DMS 273 (cell line): ENCODE data around the gene FIGN.

Experiments used
- DNase-seq: peaks from one replicate; lab custom pipeline; 2025; ENCODE audit not compliant: unreplicated experiment; lab: John Stamatoyannopoulos, UW

FIGN gene

DNA sequence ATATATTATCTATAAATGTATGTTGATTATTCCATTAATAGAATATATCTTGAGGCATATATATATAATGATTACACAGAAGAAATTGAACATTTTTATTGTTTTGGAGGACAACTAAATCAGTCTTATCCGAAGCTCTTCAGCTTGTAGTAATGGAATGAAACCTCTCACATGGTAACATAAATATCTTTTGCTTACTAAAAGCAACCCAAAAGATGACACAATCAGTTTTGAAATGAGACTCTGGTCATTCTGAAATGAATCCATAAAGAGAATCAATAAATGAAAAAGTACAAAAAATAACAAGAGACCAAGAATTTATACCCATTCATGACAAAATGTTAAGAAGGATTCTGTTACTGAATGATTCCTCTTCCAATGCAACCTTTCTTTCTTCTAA is 110.2 kb downstream of the FIGN start:
- DNase-seq = no peak

- no peak for DNase-seq
These were observed 114.3 kb downstream of the FIGN start for GRCh38 chr2:163621445-163622004.

DNA sequence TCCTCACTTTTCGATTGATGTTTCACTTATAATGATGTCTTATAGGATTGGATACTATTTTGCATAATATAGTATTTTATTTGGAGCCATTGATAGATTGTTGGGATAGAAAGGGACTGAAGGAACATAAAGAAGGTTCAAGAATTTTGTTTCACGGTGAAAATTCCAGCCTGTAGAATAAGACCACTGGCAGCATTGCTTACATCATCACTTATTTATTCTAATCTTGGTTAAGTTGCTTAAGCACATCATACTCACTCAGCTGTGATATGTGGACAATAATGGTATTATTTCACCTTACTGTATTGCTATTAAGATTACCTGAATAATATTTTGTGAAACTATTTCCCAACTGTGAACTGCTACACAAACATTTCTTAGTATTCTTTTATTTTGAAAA is 118.3 kb downstream of the FIGN start:
- no peak for DNase-seq

DNA sequence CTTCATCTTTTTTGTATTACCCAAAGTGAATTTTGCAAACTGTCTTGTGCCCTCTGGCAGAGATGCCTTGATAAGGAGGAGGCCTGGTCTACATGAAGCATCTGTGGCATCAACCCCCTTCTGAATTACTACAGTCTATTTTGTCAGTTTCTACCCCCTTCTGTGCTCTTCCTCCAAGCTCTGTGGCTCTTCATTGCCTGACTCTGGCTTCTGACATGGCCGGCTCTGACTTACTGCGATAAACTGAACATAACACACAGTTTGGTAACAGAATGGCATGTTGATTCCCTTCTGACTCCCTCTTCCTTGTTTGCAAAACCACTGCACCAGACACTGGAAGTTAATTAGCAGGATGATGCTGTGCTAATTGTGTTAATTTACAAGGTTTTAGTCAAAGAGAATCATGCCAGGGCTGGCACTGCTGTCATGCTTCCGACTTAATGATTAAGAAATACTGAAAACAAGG is 122.5 kb downstream of the FIGN start:
- no peak for DNase-seq

DNA sequence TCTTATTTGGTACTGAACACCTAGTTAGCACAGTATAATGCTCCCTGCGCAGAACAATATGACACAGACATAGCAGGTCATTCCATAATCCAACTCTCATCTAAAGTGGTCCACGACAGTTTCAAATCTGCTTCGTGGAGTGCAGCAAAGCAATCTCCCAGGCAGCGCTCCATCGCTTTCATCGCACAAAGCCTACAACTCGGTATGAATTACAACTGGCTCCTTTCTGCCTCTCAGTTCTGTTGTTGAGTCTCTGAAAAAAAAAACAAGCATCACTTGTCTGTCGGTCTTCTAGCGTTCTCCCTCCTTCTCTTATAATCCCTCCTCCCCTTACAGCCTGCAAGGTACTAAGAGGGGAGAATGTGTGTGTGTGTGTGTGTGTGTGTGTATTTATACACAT is 123.5 kb downstream of the FIGN start:
- no peak for DNase-seq

- DNase-seq = no peak
These were observed 124.3 kb downstream of the FIGN start for GRCh38 chr2:163611557-163611906.

- DNase-seq = peak; percentile 13
These were observed 124.8 kb downstream of the FIGN start for GRCh38 chr2:163610817-163611556.

DNA sequence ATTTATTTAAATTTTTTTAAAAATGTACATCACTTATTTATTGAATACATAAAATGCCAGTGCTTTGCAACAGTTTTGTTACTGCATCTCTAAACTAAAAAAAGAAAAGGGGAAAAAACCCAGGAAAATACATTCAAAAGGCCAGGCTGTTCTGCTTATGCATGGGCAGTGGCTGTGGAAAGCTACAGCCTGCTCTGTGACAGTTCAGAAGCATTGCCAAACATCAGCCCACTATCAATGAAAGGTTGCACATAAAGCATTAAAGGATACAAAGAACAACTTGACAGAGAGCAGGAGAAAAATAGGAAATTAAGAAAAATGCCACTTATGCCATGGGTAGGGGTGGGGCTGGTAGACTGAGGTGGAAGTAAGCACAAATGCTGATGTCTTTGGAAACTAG is 128.2 kb downstream of the FIGN start:
- no peak for DNase-seq

DNA sequence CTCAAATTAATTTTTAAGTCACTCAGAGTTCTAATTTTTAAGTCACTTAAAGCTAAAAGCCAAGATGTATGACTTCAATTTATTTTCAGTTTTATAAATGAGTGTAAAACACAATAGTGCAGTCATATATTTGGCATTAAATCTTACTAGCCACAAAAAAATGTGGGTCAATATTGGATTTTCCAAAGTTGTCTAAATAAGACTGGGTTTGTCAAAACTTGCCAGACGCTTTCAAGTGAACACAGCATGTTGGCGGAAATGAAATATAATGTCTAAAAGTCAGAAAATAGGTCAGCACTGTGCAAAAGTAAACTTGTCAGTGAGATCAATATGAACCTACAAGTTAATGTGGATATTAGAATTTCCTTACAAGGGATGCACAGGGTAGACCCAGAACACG is 128.9 kb downstream of the FIGN start:
- DNase-seq = no peak

DNA sequence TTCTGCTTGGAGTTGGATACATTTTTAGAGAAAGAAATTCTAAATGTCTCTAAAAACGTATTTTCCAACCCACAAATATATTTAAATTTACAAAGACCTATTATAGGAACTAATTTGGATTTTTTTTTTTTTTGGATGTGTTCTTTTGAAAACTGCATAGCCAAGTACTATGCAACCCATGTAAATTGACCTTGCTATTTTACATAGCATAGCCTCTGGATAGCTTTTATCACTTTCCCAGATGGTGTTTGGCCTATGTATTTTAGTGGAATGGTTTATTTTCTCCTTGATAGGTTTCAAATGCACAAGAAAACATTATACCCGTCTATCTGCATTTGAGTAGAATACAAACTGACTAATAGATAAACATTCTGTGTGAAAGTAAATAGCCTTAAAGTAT is 130.0 kb downstream of the FIGN start:
- no peak for DNase-seq

- DNase-seq = no peak
These were observed 130.8 kb downstream of the FIGN start for GRCh38 chr2:163604941-163605555.

DNA sequence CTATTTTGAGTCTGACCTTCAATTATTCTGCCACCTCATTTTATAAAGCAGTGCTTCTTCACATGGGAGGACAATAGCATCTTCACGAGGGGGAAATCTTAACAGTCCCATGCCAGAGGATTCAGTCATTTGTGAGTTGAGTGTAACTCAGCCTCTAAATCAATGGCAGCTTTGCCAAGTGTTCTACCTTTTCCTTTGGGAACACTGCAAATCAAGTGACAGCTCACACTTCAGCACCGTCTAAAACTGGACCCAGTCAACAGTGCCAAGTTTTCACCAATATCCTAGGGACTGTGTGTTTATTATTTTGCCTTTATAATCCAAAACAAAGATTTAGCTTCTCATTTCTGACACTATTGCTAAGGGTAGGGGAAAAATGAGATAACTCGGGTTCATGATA is 133.6 kb downstream of the FIGN start:
- no peak for DNase-seq

GRCh38 chr2:163601377-163601776 is 134.4 kb downstream of the FIGN start:
- no peak for DNase-seq

- no peak for DNase-seq
These were observed 135.0 kb downstream of the FIGN start for GRCh38 chr2:163600801-163601200.

GRCh38 chr2:163595028-163595427 is 140.8 kb downstream of the FIGN start:
- no peak for DNase-seq

GRCh38 chr2:163594497-163594896 is 141.3 kb downstream of the FIGN start:
- DNase-seq = no peak

DNA sequence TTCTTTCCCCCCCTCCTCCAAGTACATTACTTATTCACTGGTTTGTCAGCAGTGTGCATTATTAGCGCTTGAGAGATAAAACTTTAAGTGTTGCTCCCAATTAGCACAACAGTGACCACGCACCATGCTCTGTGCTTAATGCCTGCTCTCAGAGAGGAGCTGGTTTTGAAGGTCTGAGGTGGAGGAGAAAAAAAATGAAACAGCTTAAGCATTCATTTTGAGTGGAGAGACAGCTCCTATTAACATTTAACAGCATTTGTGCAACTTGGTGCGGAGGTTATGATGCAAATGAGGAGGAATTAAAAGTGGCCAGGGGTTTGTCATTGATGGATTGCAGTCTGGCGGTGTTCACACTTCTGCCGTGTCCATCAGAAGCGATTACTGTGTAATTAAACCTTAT is 141.8 kb downstream of the FIGN start:
- DNase-seq = no peak

- DNase-seq = no peak
These were observed 142.7 kb downstream of the FIGN start for GRCh38 chr2:163592954-163593622.

GRCh38 chr2:163591461-163591860 is 144.3 kb downstream of the FIGN start:
- DNase-seq = no peak

GRCh38 chr2:163580757-163581156 is 155.1 kb downstream of the FIGN start:
- DNase-seq = no peak

GRCh38 chr2:163574309-163574708 is 161.5 kb downstream of the FIGN start:
- DNase-seq = no peak

DNA sequence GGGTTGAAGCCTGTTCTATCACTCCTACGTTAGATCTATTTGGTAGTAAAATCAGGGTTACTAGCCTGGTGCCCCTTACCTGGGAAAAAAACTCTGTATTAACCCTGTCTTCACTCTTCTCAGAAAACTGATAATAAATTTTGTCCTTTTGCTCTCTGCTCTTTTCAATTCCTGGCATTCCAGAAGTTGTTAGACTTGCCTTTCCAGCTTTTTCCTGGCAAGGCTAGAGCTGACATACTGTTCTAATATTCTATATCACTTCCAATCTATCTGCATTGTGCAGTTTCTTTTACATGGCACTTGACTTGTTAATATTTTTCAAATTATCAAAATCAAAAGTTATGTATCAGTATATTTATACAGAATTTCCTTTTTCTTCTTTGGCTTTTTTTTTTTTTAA is 162.2 kb downstream of the FIGN start:
- DNase-seq = no peak
